Naive thymus-derived CD4-positive, alpha-beta T cell (primary cell): ENCODE data around the gene OSBPL9. TPM values are rescaled to one million over a fixed set of nuclear protein-coding genes. Genes with fewer than 3 reads are reported as not detected.
"Not testable (repeated sequence)": the region's sequence is repeated elsewhere in the genome, so short reads cannot be mapped to it uniquely, and the experiment has no call there.

Source experiments
- ATAC-seq: fragments of 150-1000 bp; cut with Tn5 transposase; 2 replicates; pipeline ENCODE4 v1.10.0; 2021; ENCODE audit warnings: mild to moderate bottlenecking, moderate library complexity
- CTCF ChIA-PET: fragments of 350-600 bp; sonication (Branson Sonifier 250); formaldehyde crosslinking; loops from one replicate; lab custom pipeline; 2021; ENCODE audit warnings: antibody characterized with exemption; lab: Charles Lee
- POLR2A ChIA-PET: fragments of 350-600 bp; sonication (Branson Sonifier 250); formaldehyde crosslinking; loops from one replicate; lab custom pipeline; 2021; ENCODE audit warnings: antibody characterized with exemption, inconsistent platforms; lab: Charles Lee
- DNase-seq, 9 donors: peaks; one replicate each; pipeline versions ENCODE4 v3.0.0 to v3.0.0-alpha.2; 2020 to 2022; ENCODE audit warnings: mixed read lengths in 1 of 9
- H3K27ac ChIP-seq: one replicate; pipeline ENCODE4 v1.7.0; 2013; ENCODE audit warnings: mild to moderate bottlenecking, low read depth, low read length, moderate library complexity
- H3K27me3 ChIP-seq, 2 donors: one replicate each; pipeline ENCODE4 v1.7.0; 2013; ENCODE audit warnings: low read length in 2 of 2, mild to moderate bottlenecking in 2 of 2, moderate library complexity in 2 of 2; ENCODE audit not compliant: control insufficient read depth in 2 of 2, insufficient read depth in 2 of 2
- H3K36me3 ChIP-seq, 3 experiments: 1 replicate in 2 of 3; 2 replicates in 1 of 3; pipeline ENCODE4 v1.7.0; 2013; ENCODE audit warnings: low read length in 3 of 3, mild to moderate bottlenecking in 3 of 3, moderate library complexity in 1 of 3; ENCODE audit not compliant: insufficient read depth in 3 of 3, control insufficient read depth in 2 of 3
- H3K4me1 ChIP-seq, 2 donors: one replicate each; pipeline ENCODE4 v1.7.0; 2013; ENCODE audit warnings: low read length in 2 of 2, mild to moderate bottlenecking in 2 of 2, moderate library complexity in 1 of 2; ENCODE audit not compliant: control insufficient read depth in 2 of 2, insufficient read depth in 2 of 2
- H3K4me3 ChIP-seq: 2 replicates; pipeline ENCODE4 v1.7.0; 2013; ENCODE audit warnings: mild to moderate bottlenecking, low read length
- H3K9me3 ChIP-seq, 3 experiments: 1 replicate in 2 of 3; 2 replicates in 1 of 3; pipeline ENCODE4 v1.7.0; 2013; ENCODE audit warnings: low read length in 3 of 3; ENCODE audit not compliant: control insufficient read depth in 2 of 3
- H3K27ac Mint-ChIP-seq, 9 donors: one replicate each; pipeline ENCODE4 v1.8.0; 2020 to 2022; ENCODE audit warnings: mixed read lengths in 9 of 9, mild to moderate bottlenecking in 8 of 9, moderate library complexity in 5 of 9, inconsistent platforms in 2 of 9
- H3K27me3 Mint-ChIP-seq, 5 donors: one replicate each; pipeline ENCODE4 v1.8.0; 2021 to 2022; ENCODE audit warnings: mixed read lengths in 5 of 5, mild to moderate bottlenecking in 1 of 5
- H3K36me3 Mint-ChIP-seq, 5 donors: one replicate each; pipeline ENCODE4 v1.8.0; 2020 to 2022; ENCODE audit warnings: mixed read lengths in 5 of 5, mild to moderate bottlenecking in 3 of 5, inconsistent platforms in 1 of 5
- H3K4me1 Mint-ChIP-seq, 7 donors: one replicate each; pipeline ENCODE4 v1.8.0; 2020 to 2022; ENCODE audit warnings: mixed read lengths in 7 of 7, mild to moderate bottlenecking in 3 of 7, inconsistent platforms in 1 of 7
- H3K4me3 Mint-ChIP-seq, 10 donors: one replicate each; pipeline ENCODE4 v1.8.0; 2020 to 2022; ENCODE audit warnings: mild to moderate bottlenecking in 10 of 10, mixed read lengths in 10 of 10, moderate library complexity in 6 of 10, inconsistent platforms in 2 of 10
- H3K9me3 Mint-ChIP-seq, 11 donors: one replicate each; pipeline ENCODE4 v1.8.0; 2020 to 2022; ENCODE audit warnings: mixed read lengths in 11 of 11, mild to moderate bottlenecking in 4 of 11, inconsistent platforms in 1 of 11, moderate library complexity in 1 of 11
- intact Hi-C, 2 donors: fragments of 100-400 bp; cut with micrococcal nuclease; formaldehyde crosslinking; loops; one replicate each; pipeline ENCODE4 v1.15.1; 2023
- polyA plus RNA-seq, 2 donors: library from polyadenylated mRNA; unstranded; fragments of 300-500 nt; fragmentation: Illumina TruSeq; gene quantifications; one replicate each; pipeline ENCODE4 v1.2.3, GENCODE V29; 2021
- total RNA-seq, 6 experiments: library from RNA in 5 of 6; stranded (reverse) in 5 of 6; gene quantifications; 1 replicate in 5 of 6; 2 replicates in 1 of 6; pipeline ENCODE4 v1.2.3 and lab custom pipeline; 2021 to 2026

Gene OSBPL9
- total and polyA plus RNA-seq, 7 experiments from 2014 or later: 44.5 to 63.2 (median 46.6) TPM

DNA sequence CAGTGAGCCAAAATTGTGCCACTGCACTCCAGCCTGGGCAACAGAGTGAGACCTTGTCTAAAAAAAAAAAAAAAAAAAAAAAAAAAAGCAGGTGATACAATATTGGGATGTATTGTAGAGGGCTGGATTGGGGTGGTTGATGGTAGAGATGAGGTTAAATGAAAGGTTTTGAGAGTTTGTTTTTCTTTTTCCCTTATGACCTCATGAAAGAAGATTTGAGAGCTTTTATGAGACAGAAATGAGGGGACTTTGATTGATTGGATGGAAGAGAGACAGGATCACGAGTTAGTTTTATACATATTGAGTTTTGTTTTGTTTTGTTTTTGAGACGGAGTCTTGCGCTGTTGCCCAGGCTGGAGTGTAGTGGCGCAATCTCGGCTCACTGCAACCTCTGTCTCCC, 27.1 kb downstream of the OSBPL9 start:
- Histone ChIP-seq H3K4me3 (no peak overlapping the region), H3K27me3 (no peaks in the 10 kb centered on the region), H3K9me3 (no peaks in the 10 kb centered on the region), H3K4me1 (no peaks in the 10 kb centered on the region), H3K27ac (no peak overlapping the region), H3K36me3 (no peaks in the 10 kb centered on the region)
- DNase-seq (no peak), ATAC-seq (no peak)
- Mint-ChIP-seq H3K9me3 (peaks cover 0 to 13% (median 1%) of the 10 kb centered on the region in 11 donors), H3K36me3 (peaks cover 0 to 40% (median 29%) of the 10 kb centered on the region in 5 donors), H3K4me3 (no peak overlapping the region), H3K27me3 (peaks cover 0 to 3% (median 0%) of the 10 kb centered on the region in 5 donors), H3K27ac (peak overlapping the region in 1 of 9 donors; percentile 21), H3K4me1 (peaks cover 0 to 40% (median 16%) of the 10 kb centered on the region in 7 donors)
- ChIA-PET CTCF (no interaction called here), POLR2A (interaction anchor here (0.6 kb wide), 1 partner anchor 129 kb away, joined by 4 read pairs; no protein-coding TSS in a partner anchor)
- intact Hi-C loops: no loop called here

DNA sequence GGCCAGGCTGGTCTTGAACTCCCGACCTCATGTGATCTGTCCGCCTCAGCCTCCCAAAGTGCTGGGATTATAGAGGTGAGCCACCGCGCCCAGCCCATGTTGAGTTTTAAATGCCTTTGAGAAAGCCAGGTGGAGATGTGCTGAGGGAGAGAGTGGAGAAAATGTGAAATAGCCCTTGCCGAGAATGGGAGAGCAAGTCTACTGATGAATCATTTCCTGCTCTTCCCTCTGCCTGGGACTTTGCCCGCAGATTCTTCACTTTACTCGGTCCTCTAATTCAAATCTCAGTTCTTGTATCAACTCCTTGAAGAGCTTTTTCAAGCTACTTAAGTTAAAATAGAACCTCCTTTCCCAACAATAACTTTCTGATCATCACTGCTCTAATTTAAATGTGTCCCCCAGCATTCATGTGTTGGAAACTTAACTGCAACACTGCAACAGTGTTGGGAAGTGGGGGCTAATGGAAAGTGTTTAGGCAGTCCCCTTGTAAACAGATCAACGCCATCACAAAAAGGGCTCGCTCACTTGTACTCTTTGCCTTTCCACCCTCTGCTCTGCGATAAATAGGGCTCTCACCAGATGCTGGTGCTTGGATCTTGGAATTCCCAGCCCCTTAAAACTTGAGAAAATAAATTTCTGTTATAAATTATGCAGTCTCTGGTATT, 27.8 kb downstream of the OSBPL9 start:
- Mint-ChIP-seq H3K4me1 (peaks cover 0 to 39% (median 13%) of the 10 kb centered on the region in 7 donors), H3K27me3 (peaks cover 0 to 3% (median 0%) of the 10 kb centered on the region in 5 donors), H3K9me3 (peaks cover 0 to 13% (median 1%) of the 10 kb centered on the region in 11 donors), H3K4me3 (no peak overlapping the region), H3K36me3 (peaks cover 0 to 35% (median 29%) of the 10 kb centered on the region in 5 donors), H3K27ac (peak overlapping the region in 1 of 9 donors; percentile 22)
- intact Hi-C loops: no loop called here
- H3K27ac ChIP-seq: no peak overlapping the region
- H3K36me3 ChIP-seq: no peaks in the 10 kb centered on the region
- DNase-seq (no peak), ATAC-seq (no peak)
- H3K4me1 ChIP-seq: no peaks in the 10 kb centered on the region
- ChIA-PET POLR2A (interaction anchor here (0.6 kb wide), 1 partner anchor 129 kb away, joined by 4 read pairs; no protein-coding TSS in a partner anchor), CTCF (no interaction called here)
- H3K27me3 ChIP-seq: no peaks in the 10 kb centered on the region
- H3K9me3 ChIP-seq: no peaks in the 10 kb centered on the region
- no peak overlapping the region for H3K4me3 ChIP-seq

GRCh38 chr1:51646592-51646991, 29.7 kb downstream of the OSBPL9 start:
- DNase-seq, POLR2A ChIA-PET, H3K27me3 Mint-ChIP-seq, H3K27me3 ChIP-seq, intact Hi-C loops, H3K27ac ChIP-seq, H3K4me3 Mint-ChIP-seq, ATAC-seq, H3K36me3 ChIP-seq, H3K4me1 ChIP-seq, H3K27ac Mint-ChIP-seq, H3K9me3 ChIP-seq, CTCF ChIA-PET, H3K4me3 ChIP-seq: not testable (repeated sequence)
- Mint-ChIP-seq H3K4me1 (peaks cover 0 to 39% (median 11%) of the 10 kb centered on the region in 7 donors), H3K9me3 (peaks cover 0 to 13% (median 1%) of the 10 kb centered on the region in 11 donors), H3K36me3 (peaks cover 2 to 35% (median 34%) of the 10 kb centered on the region in 5 donors)

- peak overlapping the region in 1 of 10 donors; percentile 8 for H3K4me3 Mint-ChIP-seq
- H3K36me3 Mint-ChIP-seq: peaks cover 0 to 37% (median 31%) of the 10 kb centered on the region in 5 donors
- Histone ChIP-seq H3K27me3 (no peaks in the 10 kb centered on the region), H3K36me3 (no peaks in the 10 kb centered on the region), H3K9me3 (no peaks in the 10 kb centered on the region), H3K27ac (no peak overlapping the region), H3K4me3 (no peak overlapping the region), H3K4me1 (no peaks in the 10 kb centered on the region)
- DNase-seq (no peak), ATAC-seq (peak; percentile 73)
- peaks cover 0 to 5% (median 1%) of the 10 kb centered on the region in 11 donors for H3K9me3 Mint-ChIP-seq
- ChIA-PET POLR2A (no interaction called here), CTCF (interaction anchor here (0.7 kb wide), 1 partner anchor 249 kb away, joined by 4 read pairs; no protein-coding TSS in a partner anchor)
- peaks cover 0 to 3% (median 0%) of the 10 kb centered on the region in 5 donors for H3K27me3 Mint-ChIP-seq
- peaks cover 0 to 32% (median 10%) of the 10 kb centered on the region in 7 donors for H3K4me1 Mint-ChIP-seq
- intact Hi-C loops: no loop called here
- H3K27ac Mint-ChIP-seq: no peak overlapping the region
Measured at GRCh38 chr1:51648180-51649109, 31.6 kb downstream of the OSBPL9 start.

DNA sequence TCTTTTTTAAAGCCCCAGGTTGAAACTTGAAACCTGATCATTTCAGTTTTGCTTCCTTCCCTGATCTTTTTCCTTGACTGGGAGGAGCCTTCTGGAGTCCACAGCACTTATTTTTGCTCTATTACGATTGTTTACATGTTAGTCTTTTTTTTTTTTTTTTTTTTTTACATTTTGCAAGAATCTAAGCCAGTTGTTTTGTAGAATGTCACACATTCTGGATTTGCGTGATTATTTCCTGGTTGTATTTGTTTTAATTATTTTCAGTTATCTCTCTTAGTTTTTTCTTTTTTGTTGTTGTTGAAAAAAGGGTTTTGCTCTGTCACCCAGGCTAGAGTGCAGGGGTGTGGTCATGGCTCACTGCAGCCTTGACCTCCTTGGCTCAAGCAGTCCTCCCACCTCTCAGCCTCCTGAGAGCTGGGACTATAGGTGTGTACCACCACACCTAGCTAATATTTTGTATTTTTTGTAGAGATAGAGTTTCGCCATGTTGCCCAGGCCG, 32.8 kb downstream of the OSBPL9 start:
- peaks cover 0 to 4% (median 1%) of the 10 kb centered on the region in 11 donors for H3K9me3 Mint-ChIP-seq
- POLR2A ChIA-PET: no interaction called here
- peak overlapping the region in 2 of 9 donors; percentile 15 to 29 for H3K27ac Mint-ChIP-seq
- peaks cover 0 to 28% (median 8%) of the 10 kb centered on the region in 7 donors for H3K4me1 Mint-ChIP-seq
- intact Hi-C loops: no loop called here
- H3K4me3 Mint-ChIP-seq: no peak overlapping the region
- Histone ChIP-seq H3K36me3 (no peaks in the 10 kb centered on the region), H3K4me1 (no peaks in the 10 kb centered on the region), H3K27me3 (no peaks in the 10 kb centered on the region), H3K4me3 (no peak overlapping the region), H3K27ac (no peak overlapping the region), H3K9me3 (no peaks in the 10 kb centered on the region)
- no peak for DNase-seq
- ATAC-seq: no peak
- peaks cover 0 to 3% (median 0%) of the 10 kb centered on the region in 5 donors for H3K27me3 Mint-ChIP-seq
- H3K36me3 Mint-ChIP-seq: peaks cover 0 to 31% (median 22%) of the 10 kb centered on the region in 5 donors
- CTCF ChIA-PET: no interaction called here

DNA sequence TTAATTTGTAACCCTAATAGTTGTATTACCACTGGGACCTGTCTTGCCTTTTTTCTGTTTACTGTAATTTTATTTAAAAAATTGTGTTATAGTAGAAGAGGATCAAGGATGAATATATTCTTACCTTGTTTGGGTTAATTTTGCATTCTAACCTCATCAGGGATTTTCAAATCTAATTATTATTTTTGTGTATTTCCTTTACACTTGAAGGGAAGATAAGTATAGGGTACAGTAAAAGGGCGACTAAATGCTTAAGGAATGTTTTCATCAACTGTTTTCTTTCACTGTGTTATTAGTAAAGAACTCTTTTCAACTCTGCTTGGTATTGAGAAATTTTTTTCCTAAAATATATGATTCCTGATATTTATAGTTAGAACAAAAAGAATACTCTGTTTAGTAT, 33.3 kb downstream of the OSBPL9 start:
- ChIA-PET CTCF (no interaction called here), POLR2A (no interaction called here)
- no peaks in the 10 kb centered on the region for H3K9me3 ChIP-seq
- no peak overlapping the region for H3K4me3 ChIP-seq
- no peak for ATAC-seq
- DNase-seq: no peak
- Mint-ChIP-seq H3K36me3 (peaks cover 0 to 29% (median 16%) of the 10 kb centered on the region in 5 donors), H3K4me1 (peaks cover 0 to 23% (median 7%) of the 10 kb centered on the region in 7 donors), H3K27me3 (peaks cover 0 to 2% (median 0%) of the 10 kb centered on the region in 5 donors), H3K4me3 (no peak overlapping the region), H3K9me3 (peaks cover 0 to 4% (median 1%) of the 10 kb centered on the region in 11 donors), H3K27ac (no peak overlapping the region)
- H3K27ac ChIP-seq: no peak overlapping the region
- H3K4me1 ChIP-seq: no peaks in the 10 kb centered on the region
- no peaks in the 10 kb centered on the region for H3K27me3 ChIP-seq
- intact Hi-C loops: no loop called here
- H3K36me3 ChIP-seq: peaks cover 0 to under 1% (median 0%) of the 10 kb centered on the region in 3 experiments
